Activated CD8-positive, alpha-beta memory T cell treated with anti-CD3 and anti-CD28 coated beads for 36 hours (primary cell): ENCODE measurements around the gene NUTF2. TPM values are rescaled to one million over a fixed set of nuclear protein-coding genes. Genes with fewer than 3 reads are reported as not detected.
"Not testable (repeated sequence)": the region's sequence is repeated elsewhere in the genome, so short reads cannot be mapped to it uniquely, and the experiment has no call there.

ENCODE experiments used
- CTCF ChIA-PET: fragments of 350-600 bp; sonication (Branson Sonifier 250); formaldehyde crosslinking; loops from one replicate; lab custom pipeline; 2021; ENCODE audit warnings: antibody characterized with exemption; lab: Charles Lee
- POLR2A ChIA-PET: fragments of 350-600 bp; sonication (Branson Sonifier 250); formaldehyde crosslinking; loops from one replicate; lab custom pipeline; 2021; ENCODE audit warnings: antibody characterized with exemption; lab: Charles Lee
- total RNA-seq, 2 experiments: library from RNA; stranded (reverse); gene quantifications; one replicate each; pipeline ENCODE4 v1.2.3, GENCODE V29; 2021

Gene NUTF2
- total RNA-seq, 2 experiments from 2014 or later: 176 to 179 TPM

- ChIA-PET CTCF (interaction anchor here (0.6 to 2.4 kb wide), 5 partner anchors 10 to 109 kb away, joined by 3 to 16 read pairs (median 3); partner anchors contain the start of gene NUTF2), POLR2A (interaction anchor here (1.0 to 2.1 kb wide), 4 partner anchors 13 to 172 kb away, joined by 4 to 8 read pairs (median 8); partner anchors contain the start of genes NUTF2, PARD6A and PSMB10)
Measured at GRCh38 chr16:67833030-67833414, 13.7 kb upstream of the NUTF2 start.

GRCh38 chr16:67833415-67834241 is 13.1 kb upstream of the NUTF2 start:
- CTCF ChIA-PET: interaction anchor here (0.5 to 2.4 kb wide), 7 partner anchors 9 to 207 kb away, joined by 3 to 16 read pairs (median 3); partner anchors contain the start of gene NUTF2
- POLR2A ChIA-PET: interaction anchor here (0.6 to 2.1 kb wide), 6 partner anchors 13 to 173 kb away, joined by 3 to 8 read pairs (median 6); partner anchors contain the start of genes NUTF2, PARD6A, PSMB10 and RANBP10

GRCh38 chr16:67834242-67834614 is 12.5 kb upstream of the NUTF2 start:
- POLR2A ChIA-PET: interaction anchor here (0.6 to 2.1 kb wide), 6 partner anchors 12 to 173 kb away, joined by 3 to 8 read pairs (median 6); partner anchors contain the start of genes NUTF2, PARD6A, PSMB10 and RANBP10
- CTCF ChIA-PET: interaction anchor here (0.5 to 2.4 kb wide), 5 partner anchors 11 to 206 kb away, joined by 3 to 16 read pairs (median 7); partner anchors contain the start of gene NUTF2

GRCh38 chr16:67837190-67837589 is 9.5 kb upstream of the NUTF2 start:
- CTCF ChIA-PET: interaction anchor here (1.6 to 1.8 kb wide), 2 partner anchors 21 to 30 kb away, joined by 3 to 6 read pairs; no protein-coding TSS in a partner anchor
- POLR2A ChIA-PET: not testable (repeated sequence)

- ChIA-PET CTCF (interaction anchor here (1.8 kb wide), 1 partner anchor 21 kb away, joined by 6 read pairs; no protein-coding TSS in a partner anchor), POLR2A (no interaction called here)
Measured at GRCh38 chr16:67837811-67838210, 8.9 kb upstream of the NUTF2 start.

- CTCF ChIA-PET: interaction anchor here (0.8 to 1.2 kb wide), 3 partner anchors 25 to 168 kb away, joined by 3 to 6 read pairs (median 3); no protein-coding TSS in a partner anchor
Measured at GRCh38 chr16:67841198-67841815, 5.4 kb upstream of the NUTF2 start.

GRCh38 chr16:67841816-67842508 is 4.8 kb upstream of the NUTF2 start, which contains the start of gene THAP11:
THAP11 (plus strand) TSS chr16:67842320; CDS start chr16:67842555, 235 bp downstream.
- POLR2A ChIA-PET: no interaction called here
- CTCF ChIA-PET: interaction anchor here (0.8 to 1.3 kb wide), 5 partner anchors 8 to 169 kb away, joined by 3 to 6 read pairs (median 3); no protein-coding TSS in a partner anchor

More at GRCh38 chr16:67841198-67841815, 5.4 kb upstream of the NUTF2 start:
- POLR2A ChIA-PET: interaction anchor here (0.6 to 1.1 kb wide), 3 partner anchors 32 to 91 kb away, joined by 3 to 10 read pairs (median 4); partner anchors contain the start of gene EDC4

GRCh38 chr16:67842509-67843342 is 4.0 kb upstream of the NUTF2 start:
- POLR2A ChIA-PET: interaction anchor here (0.6 kb wide), 1 partner anchor 41 kb away, joined by 4 read pairs; no protein-coding TSS in a partner anchor

GRCh38 chr16:67843343-67843765 is 3.4 kb upstream of the NUTF2 start:
- POLR2A ChIA-PET: interaction anchor here (0.6 kb wide), 2 partner anchors 41 to 825 kb away, joined by 4 to 6 read pairs; no protein-coding TSS in a partner anchor
- CTCF ChIA-PET: interaction anchor here (0.6 to 2.0 kb wide), 7 partner anchors 10 to 261 kb away, joined by 3 to 10 read pairs (median 4); partner anchors contain the start of genes RANBP10 and TSNAXIP1

More at GRCh38 chr16:67842509-67843342, 4.0 kb upstream of the NUTF2 start:
- CTCF ChIA-PET: interaction anchor here (0.6 to 1.3 kb wide), 3 partner anchors 9 to 26 kb away, joined by 3 to 4 read pairs (median 3); no protein-coding TSS in a partner anchor

- POLR2A ChIA-PET: interaction anchor here (1.0 kb wide), 1 partner anchor 11 kb away, joined by 5 read pairs; no protein-coding TSS in a partner anchor
- CTCF ChIA-PET: interaction anchor here (0.6 to 2.8 kb wide), 6 partner anchors 11 to 85 kb away, joined by 3 to 10 read pairs (median 4); partner anchors contain the start of genes RANBP10 and TSNAXIP1
Measured at GRCh38 chr16:67844497-67844896, 2.2 kb upstream of the NUTF2 start.

GRCh38 chr16:67845291-67846062 is 1.3 kb upstream of the NUTF2 start:
- ChIA-PET CTCF (interaction anchor here (1.2 to 2.8 kb wide), 5 partner anchors 12 to 39 kb away, joined by 4 to 10 read pairs (median 5); partner anchors contain the start of genes RANBP10 and TSNAXIP1), POLR2A (interaction anchor here (1.0 to 1.8 kb wide), 3 partner anchors 10 to 91 kb away, joined by 5 to 8 read pairs (median 6); partner anchors contain the start of gene PSMB10)

- CTCF ChIA-PET: interaction anchor here (1.2 to 2.8 kb wide), 3 partner anchors 12 to 37 kb away, joined by 4 to 8 read pairs (median 5); no protein-coding TSS in a partner anchor
- POLR2A ChIA-PET: interaction anchor here (1.6 to 1.8 kb wide), 2 partner anchors 13 to 90 kb away, joined by 6 to 8 read pairs; partner anchors contain the start of gene PSMB10
Measured at GRCh38 chr16:67846063-67846319, 742 bp upstream of the NUTF2 start.

GRCh38 chr16:67847064-67847861 is 530 bp downstream of the NUTF2 start, which contains the start of gene CENPT:
CENPT (minus strand) TSS chr16:67847693; CDS start chr16:67833859, 13,834 bp downstream.
- CTCF ChIA-PET: interaction anchor here (0.9 to 2.8 kb wide), 5 partner anchors 14 to 119 kb away, joined by 3 to 8 read pairs (median 4); partner anchors contain the start of genes RANBP10 and TSNAXIP1
- POLR2A ChIA-PET: interaction anchor here (1.6 to 1.8 kb wide), 2 partner anchors 14 to 89 kb away, joined by 6 to 8 read pairs; partner anchors contain the start of gene PSMB10

- ChIA-PET CTCF (interaction anchor here (0.9 to 1.3 kb wide), 3 partner anchors 25 to 118 kb away, joined by 3 to 4 read pairs (median 3); partner anchors contain the start of genes EDC4, RANBP10 and TSNAXIP1), POLR2A (no interaction called here)
Measured at GRCh38 chr16:67848118-67848517, 1.4 kb downstream of the NUTF2 start.

- CTCF ChIA-PET: no interaction called here
- POLR2A ChIA-PET: no interaction called here
Measured at GRCh38 chr16:67853670-67854069, 6.9 kb downstream of the NUTF2 start.
